Measurements from ENCODE around the gene CGB7. TPM values are rescaled to one million over a fixed set of nuclear protein-coding genes. Genes with fewer than 3 reads are reported as not detected.
"Not testable (repeated sequence)": the region's sequence is repeated elsewhere in the genome, so short reads cannot be mapped to it uniquely, and the experiment has no call there.

Gene CGB7
- total RNA-seq, 1 experiment from 2014 or later: not detected

GRCh38 chr19:49081273-49081672 is 23.7 kb upstream of the CGB7 start:
- TF ChIP-seq, protein P1, sequence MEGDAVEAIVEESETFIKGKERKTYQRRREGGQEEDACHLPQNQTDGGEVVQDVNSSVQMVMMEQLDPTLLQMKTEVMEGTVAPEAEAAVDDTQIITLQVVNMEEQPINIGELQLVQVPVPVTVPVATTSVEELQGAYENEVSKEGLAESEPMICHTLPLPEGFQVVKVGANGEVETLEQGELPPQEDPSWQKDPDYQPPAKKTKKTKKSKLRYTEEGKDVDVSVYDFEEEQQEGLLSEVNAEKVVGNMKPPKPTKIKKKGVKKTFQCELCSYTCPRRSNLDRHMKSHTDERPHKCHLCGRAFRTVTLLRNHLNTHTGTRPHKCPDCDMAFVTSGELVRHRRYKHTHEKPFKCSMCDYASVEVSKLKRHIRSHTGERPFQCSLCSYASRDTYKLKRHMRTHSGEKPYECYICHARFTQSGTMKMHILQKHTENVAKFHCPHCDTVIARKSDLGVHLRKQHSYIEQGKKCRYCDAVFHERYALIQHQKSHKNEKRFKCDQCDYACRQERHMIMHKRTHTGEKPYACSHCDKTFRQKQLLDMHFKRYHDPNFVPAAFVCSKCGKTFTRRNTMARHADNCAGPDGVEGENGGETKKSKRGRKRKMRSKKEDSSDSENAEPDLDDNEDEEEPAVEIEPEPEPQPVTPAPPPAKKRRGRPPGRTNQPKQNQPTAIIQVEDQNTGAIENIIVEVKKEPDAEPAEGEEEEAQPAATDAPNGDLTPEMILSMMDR (conservative IDR thresholded peaks at IDR 0.05; ENCODE audit: low read depth, low read length): no peak
- no peak for TF ChIP-seq EZH2 (IDR thresholded peaks at IDR 0.05; ENCODE audit: borderline replicate concordance, low read depth, low read length, poor library complexity, severe bottlenecking)
- DNase-seq (ENCODE audit: low spot score): no peak
- H3K27ac ChIP-seq (ENCODE audit: low read depth, low read length, poor library complexity, severe bottlenecking): no peak overlapping the region
- POLR2A ChIA-PET (ENCODE audit: low non-redundant PET): no interaction called here
- no peaks in the 10 kb centered on the region for H3K27me3 ChIP-seq (replicated peaks; ENCODE audit: insufficient read depth, low read depth, low read length, poor library complexity)
- H3K4me3 ChIP-seq (ENCODE audit: low read depth, low read length, poor library complexity, severe bottlenecking): no peak overlapping the region
- H3K4me1 ChIP-seq (ENCODE audit: insufficient read depth, low read length, poor library complexity, severe bottlenecking): peaks cover 5% of the 10 kb centered on the region
- BruUV-seq (replicated peaks): no TSS peak
- intact Hi-C loops (cut with micrococcal nuclease; ENCODE audit: unreplicated experiment): no loop called here
- no peaks in the 10 kb centered on the region for H3K9me3 ChIP-seq (ENCODE audit: low read depth, low read length, poor library complexity, severe bottlenecking)
- H3K36me3 ChIP-seq (ENCODE audit: insufficient read depth, low read length, poor library complexity, severe bottlenecking): no peaks in the 10 kb centered on the region
- CTCF ChIA-PET: no interaction called here

DNA sequence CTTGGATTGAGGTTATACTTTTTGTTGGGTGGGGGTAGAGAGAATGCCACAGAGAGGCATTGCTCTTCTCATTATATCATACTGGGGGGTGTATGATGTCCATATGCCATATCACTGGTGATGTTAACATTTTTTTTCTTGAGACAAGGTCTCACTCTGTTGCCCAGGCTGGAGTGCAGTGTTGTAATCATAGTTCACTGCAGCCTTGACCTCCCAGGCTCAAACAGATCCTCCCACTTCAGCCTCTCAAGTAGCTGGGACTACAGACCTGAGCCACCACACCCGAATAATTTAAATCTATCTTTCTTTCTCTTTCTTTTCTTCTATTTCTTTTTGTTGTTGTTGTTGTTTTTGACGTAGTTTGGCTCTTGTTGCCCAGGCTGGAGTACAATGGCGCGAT is 22.8 kb upstream of the CGB7 start:
- BruUV-seq (replicated peaks): no TSS peak

DNA sequence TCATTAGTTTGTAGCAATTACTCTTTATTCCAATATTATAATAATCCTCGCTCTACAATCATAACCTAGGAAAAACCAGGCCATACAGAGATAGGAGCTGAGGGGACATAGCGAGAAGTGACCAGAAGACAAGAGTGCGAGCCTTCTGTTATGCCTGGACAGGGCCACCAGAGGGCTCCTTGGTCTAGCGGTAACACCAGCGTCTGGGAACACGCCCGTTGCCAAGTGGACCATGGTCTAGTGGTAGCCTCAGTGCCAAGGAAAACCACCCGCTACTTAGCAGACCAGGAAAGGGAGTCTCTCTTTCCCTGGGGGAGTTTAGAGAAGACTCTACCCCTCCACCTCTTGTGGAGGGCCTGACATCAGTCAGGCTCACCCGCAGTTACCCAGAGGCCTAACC is 17.3 kb upstream of the CGB7 start:
- H3K4me1 ChIP-seq (ENCODE audit: insufficient read depth, low read length, poor library complexity, severe bottlenecking); BruUV-seq (replicated peaks); H3K27ac ChIP-seq (ENCODE audit: low read depth, low read length, poor library complexity, severe bottlenecking); H3K4me3 ChIP-seq (ENCODE audit: low read depth, low read length, poor library complexity, severe bottlenecking); H3K36me3 ChIP-seq (ENCODE audit: insufficient read depth, low read length, poor library complexity, severe bottlenecking); H3K9me3 ChIP-seq (ENCODE audit: low read depth, low read length, poor library complexity, severe bottlenecking); intact Hi-C loops (cut with micrococcal nuclease; ENCODE audit: unreplicated experiment); POLR2A ChIA-PET (ENCODE audit: low non-redundant PET): not testable (repeated sequence)
- CTCF ChIA-PET: interaction anchor here (1.1 to 1.3 kb wide), 3 partner anchors 23 to 150 kb away, joined by 3 to 4 read pairs (median 4); no protein-coding TSS in a partner anchor
- peak; percentile 49 for DNase-seq (ENCODE audit: low spot score)
- TF ChIP-seq, protein P1 (conservative IDR thresholded peaks at IDR 0.05; ENCODE audit: low read depth, low read length): peak; percentile 56
- H3K27me3 ChIP-seq (replicated peaks; ENCODE audit: insufficient read depth, low read depth, low read length, poor library complexity): peaks cover 24% of the 10 kb centered on the region

More for the DNA sequence above, 22.8 kb upstream of the CGB7 start:
- POLR2A ChIA-PET (ENCODE audit: low non-redundant PET): no interaction called here
- H3K27ac ChIP-seq (ENCODE audit: low read depth, low read length, poor library complexity, severe bottlenecking): no peak overlapping the region
- no peak for DNase-seq (ENCODE audit: low spot score)
- CTCF ChIA-PET: no interaction called here
- no peaks in the 10 kb centered on the region for H3K36me3 ChIP-seq (ENCODE audit: insufficient read depth, low read length, poor library complexity, severe bottlenecking)
- intact Hi-C loops (cut with micrococcal nuclease; ENCODE audit: unreplicated experiment): no loop called here
- H3K27me3 ChIP-seq (replicated peaks; ENCODE audit: insufficient read depth, low read depth, low read length, poor library complexity): no peaks in the 10 kb centered on the region
- H3K9me3 ChIP-seq (ENCODE audit: low read depth, low read length, poor library complexity, severe bottlenecking): no peaks in the 10 kb centered on the region
- TF ChIP-seq EZH2 (IDR thresholded peaks at IDR 0.05; ENCODE audit: borderline replicate concordance, low read depth, low read length, poor library complexity, severe bottlenecking): no peak
- TF ChIP-seq, protein P1 (conservative IDR thresholded peaks at IDR 0.05; ENCODE audit: low read depth, low read length): no peak
- H3K4me1 ChIP-seq (ENCODE audit: insufficient read depth, low read length, poor library complexity, severe bottlenecking): peaks cover 5% of the 10 kb centered on the region
- H3K4me3 ChIP-seq (ENCODE audit: low read depth, low read length, poor library complexity, severe bottlenecking): no peak overlapping the region

Data from A673 (cell line).